Trophoblast cell (in vitro differentiated cells and primary cell): ENCODE measurements around the gene CLK2.

Experiments
- DNase-seq, 2 donors: peaks; one replicate each; pipeline ENCODE4 v3.0.0-alpha.2; 2016
- H2AFZ ChIP-seq: 2 replicates; pipeline ENCODE4 v1.6.1; 2013; ENCODE audit warnings: low read length, moderate library complexity, mild to moderate bottlenecking; ENCODE audit not compliant: insufficient read depth, poor library complexity
- H2AK5ac ChIP-seq: 2 replicates; pipeline ENCODE4 v1.6.1; 2013; ENCODE audit warnings: mild to moderate bottlenecking, low read length
- H2BK120ac ChIP-seq: 2 replicates; pipeline ENCODE4 v1.6.1; 2013; ENCODE audit warnings: low read length, mild to moderate bottlenecking, moderate library complexity; ENCODE audit not compliant: insufficient read depth, poor library complexity
- H2BK12ac ChIP-seq: 2 replicates; pipeline ENCODE4 v1.6.1; 2013; ENCODE audit warnings: mild to moderate bottlenecking, low read length, moderate library complexity
- H2BK5ac ChIP-seq: 2 replicates; pipeline ENCODE4 v1.6.1; 2013; ENCODE audit warnings: low read length, low read depth, moderate library complexity, mild to moderate bottlenecking; ENCODE audit not compliant: poor library complexity
- H3K14ac ChIP-seq: 2 replicates; pipeline ENCODE4 v1.6.1; 2013; ENCODE audit warnings: mild to moderate bottlenecking, low read length
- H3K18ac ChIP-seq: 2 replicates; pipeline ENCODE4 v1.6.1; 2013; ENCODE audit warnings: mild to moderate bottlenecking, low read length
- H3K23ac ChIP-seq: 2 replicates; pipeline ENCODE4 v1.6.1; 2013; ENCODE audit warnings: low read length
- H3K27ac ChIP-seq: 2 replicates; pipeline ENCODE4 v1.5.1; 2013; ENCODE audit warnings: low read depth, mild to moderate bottlenecking, inconsistent platforms, low read length, moderate library complexity
- H3K27me3 ChIP-seq: 2 replicates; pipeline ENCODE4 v1.6.1; 2013; ENCODE audit warnings: inconsistent platforms, mild to moderate bottlenecking, low read length, moderate library complexity; ENCODE audit not compliant: insufficient read depth
- H3K36me3 ChIP-seq, 2 experiments: 1 replicate in 1 of 2; 2 replicates in 1 of 2; pipeline ENCODE4 v1.6.1; 2013; ENCODE audit warnings: low read length in 2 of 2, mild to moderate bottlenecking in 2 of 2, moderate library complexity in 1 of 2; ENCODE audit not compliant: insufficient read depth in 2 of 2, control insufficient read depth in 1 of 2
- H3K4ac ChIP-seq: 2 replicates; pipeline ENCODE4 v1.6.1; 2013; ENCODE audit warnings: low read depth, mild to moderate bottlenecking, low read length, moderate library complexity
- H3K4me1 ChIP-seq, 2 experiments: 1 replicate in 1 of 2; 2 replicates in 1 of 2; pipeline ENCODE4 v1.6.1; 2013; ENCODE audit warnings: low read length in 2 of 2, mild to moderate bottlenecking in 2 of 2, moderate library complexity in 1 of 2; ENCODE audit not compliant: insufficient read depth in 2 of 2, control insufficient read depth in 1 of 2
- H3K4me2 ChIP-seq: 2 replicates; pipeline ENCODE4 v1.6.1; 2013; ENCODE audit warnings: inconsistent platforms, mild to moderate bottlenecking, low read length, moderate library complexity
- H3K4me3 ChIP-seq: 2 replicates; pipeline ENCODE4 v1.5.1; 2013; ENCODE audit warnings: mild to moderate bottlenecking, low read depth, low read length, inconsistent platforms
- H3K79me1 ChIP-seq: one replicate; pipeline ENCODE4 v1.6.1; 2013; ENCODE audit warnings: low read length
- H3K79me2 ChIP-seq: 2 replicates; pipeline ENCODE4 v1.6.1; 2013; ENCODE audit warnings: low read length, mild to moderate bottlenecking; ENCODE audit not compliant: control insufficient read depth, insufficient read depth, poor library complexity
- H3K9ac ChIP-seq: 2 replicates; pipeline ENCODE4 v1.6.1; 2013; ENCODE audit warnings: mild to moderate bottlenecking, low read length
- H3K9me3 ChIP-seq: 2 replicates; pipeline ENCODE4 v1.6.1; 2013; ENCODE audit warnings: low read depth, mild to moderate bottlenecking, control low read depth, inconsistent platforms, low read length; ENCODE audit not compliant: insufficient read depth
- H4K12ac ChIP-seq: 2 replicates; pipeline ENCODE4 v1.6.1; 2013; ENCODE audit warnings: low read depth, mild to moderate bottlenecking, low read length, moderate library complexity
- H4K8ac ChIP-seq: 2 replicates; pipeline ENCODE4 v1.6.1; 2013; ENCODE audit warnings: low read depth, mild to moderate bottlenecking, low read length, moderate library complexity
- H4K91ac ChIP-seq: one replicate; pipeline ENCODE4 v1.6.1; 2013; ENCODE audit warnings: low read depth, mild to moderate bottlenecking, low read length, moderate library complexity
- WGBS: extraction: QIAGEN DNeasy Blood & Tissue Kit; methylation state at CpG from one replicate; pipeline ENCODE4 v1.1.7; 2013; ENCODE audit warnings: missing lambda C conversion rate; ENCODE audit not compliant: insufficient read length, insufficient coverage; ENCODE audit errors: extremely low coverage; 5-methylcytosine and 5-hydroxymethylcytosine counted together

CLK2 gene

GRCh38 chr1:155266553-155266952 lies 6.8 kb downstream of the CLK2 start:
- H3K27ac ChIP-seq, result no peak overlapping the region
- no peak overlapping the region for H4K12ac ChIP-seq
- DNase-seq, result no peak
- H2AFZ ChIP-seq, result no peak overlapping the region
- H3K9me3 ChIP-seq, result no peaks in the 10 kb centered on the region
- no peak overlapping the region for H4K8ac ChIP-seq
- H3K14ac ChIP-seq, result no peak overlapping the region
- H4K91ac ChIP-seq, result no peak overlapping the region
- no peak overlapping the region for H2AK5ac ChIP-seq
- peaks cover 5% of the 10 kb centered on the region for H3K79me1 ChIP-seq
- no CpG with 5 or more reads among the region's 6 CpGs for WGBS
- H3K4me1 ChIP-seq, result peaks cover 1 to 2% of the 10 kb centered on the region in 2 experiments
- no peak overlapping the region for H3K18ac ChIP-seq
- no peak overlapping the region for H3K4ac ChIP-seq
- H3K23ac ChIP-seq, result no peak overlapping the region
- peaks cover 51 to 71% of the 10 kb centered on the region in 2 experiments for H3K36me3 ChIP-seq
- no peak overlapping the region for H3K9ac ChIP-seq
- H3K4me3 ChIP-seq, result no peak overlapping the region
- no peak overlapping the region for H2BK120ac ChIP-seq
- H3K27me3 ChIP-seq, result no peaks in the 10 kb centered on the region
- no peak overlapping the region for H2BK12ac ChIP-seq
- no peak overlapping the region for H3K4me2 ChIP-seq
- H2BK5ac ChIP-seq, result no peak overlapping the region
- H3K79me2 ChIP-seq, result peaks cover 5% of the 10 kb centered on the region

GRCh38 chr1:155263067-155263466 lies 10.2 kb downstream of the CLK2 start:
- peaks cover 5 to 9% of the 10 kb centered on the region in 2 experiments for H3K4me1 ChIP-seq
- H3K36me3 ChIP-seq, result peaks cover 40 to 52% of the 10 kb centered on the region in 2 experiments
- WGBS, result no CpG with 5 or more reads among the region's 11 CpGs
- H3K27ac ChIP-seq, result no peak overlapping the region
- H3K9me3 ChIP-seq, result no peaks in the 10 kb centered on the region
- no peak overlapping the region for H3K4me3 ChIP-seq
- no peak overlapping the region for H2BK12ac ChIP-seq
- peaks cover 7% of the 10 kb centered on the region for H3K79me2 ChIP-seq
- no peak overlapping the region for H3K23ac ChIP-seq
- no peak overlapping the region for H4K12ac ChIP-seq
- no peak for DNase-seq
- no peak overlapping the region for H2BK120ac ChIP-seq
- no peak overlapping the region for H3K14ac ChIP-seq
- no peak overlapping the region for H3K18ac ChIP-seq
- H3K9ac ChIP-seq, result no peak overlapping the region
- no peak overlapping the region for H2AK5ac ChIP-seq
- no peak overlapping the region for H3K4me2 ChIP-seq
- peaks cover 5% of the 10 kb centered on the region for H3K79me1 ChIP-seq
- H2BK5ac ChIP-seq, result no peak overlapping the region
- no peak overlapping the region for H4K91ac ChIP-seq
- peak overlapping the region; percentile 49 for H4K8ac ChIP-seq
- H3K4ac ChIP-seq, result no peak overlapping the region
- H2AFZ ChIP-seq, result no peak overlapping the region
- no peaks in the 10 kb centered on the region for H3K27me3 ChIP-seq

GRCh38 chr1:155261852-155262673 lies 11.2 kb downstream of the CLK2 start, which contains the start of gene SCAMP3:
SCAMP3 (minus strand) TSS chr1:155262360; CDS start chr1:155262151, 209 bp downstream.
- peak within 1 kb of the TSS; percentile 29 for H2BK120ac ChIP-seq
- H3K27ac ChIP-seq, result peak within 1 kb of the TSS; percentile 70
- peak within 1 kb of the TSS; percentile 80 for H3K4me3 ChIP-seq
- H3K9me3 ChIP-seq, result no peaks in the 10 kb centered on the region
- peak within 1 kb of the TSS; percentile 76 for H3K4ac ChIP-seq
- H4K91ac ChIP-seq, result peak within 1 kb of the TSS; percentile 58
- H4K8ac ChIP-seq, result peak within 1 kb of the TSS; percentile 78
- H3K18ac ChIP-seq, result peak within 1 kb of the TSS; percentile 33
- H3K4me1 ChIP-seq, result peaks cover 5 to 9% of the 10 kb centered on the region in 2 experiments
- H3K36me3 ChIP-seq, result peaks cover 38 to 48% of the 10 kb centered on the region in 2 experiments
- H3K9ac ChIP-seq, result peak within 1 kb of the TSS; percentile 80
- H3K79me1 ChIP-seq, result peaks cover 5% of the 10 kb centered on the region
- peak within 1 kb of the TSS; percentile 47 for H3K14ac ChIP-seq
- peak within 1 kb of the TSS; percentile 65 for H2AFZ ChIP-seq
- H3K23ac ChIP-seq, result no peak within 1 kb of the TSS
- no peaks in the 10 kb centered on the region for H3K27me3 ChIP-seq
- H2AK5ac ChIP-seq, result peak within 1 kb of the TSS; percentile 77
- H2BK12ac ChIP-seq, result no peak within 1 kb of the TSS
- WGBS, result no CpG with 5 or more reads among the region's 47 CpGs
- peaks cover 7% of the 10 kb centered on the region for H3K79me2 ChIP-seq
- peak; percentile 97 for DNase-seq
- H2BK5ac ChIP-seq, result peak within 1 kb of the TSS; percentile 66
- H3K4me2 ChIP-seq, result peak within 1 kb of the TSS; percentile 86
- peak within 1 kb of the TSS; percentile 65 for H4K12ac ChIP-seq

GRCh38 chr1:155261493-155261851 lies 11.8 kb downstream of the CLK2 start:
- Histone ChIP-seq H3K4ac (peak overlapping the region; percentile 76), H3K4me2 (peak overlapping the region; percentile 86), H2AFZ (peak overlapping the region; percentile 65), H3K18ac (peak overlapping the region; percentile 33), H2BK12ac (no peak overlapping the region), H2BK120ac (peak overlapping the region; percentile 29), H3K36me3 (peaks cover 35 to 48% of the 10 kb centered on the region in 2 experiments), H3K14ac (peak overlapping the region; percentile 47), H4K91ac (peak overlapping the region; percentile 58), H3K9ac (peak overlapping the region; percentile 80), H2AK5ac (peak overlapping the region; percentile 31), H2BK5ac (no peak overlapping the region), H3K79me1 (peaks cover 5% of the 10 kb centered on the region), H3K79me2 (peaks cover 7% of the 10 kb centered on the region), H4K8ac (peak overlapping the region; percentile 72), H3K27me3 (no peaks in the 10 kb centered on the region), H3K4me3 (peak overlapping the region; percentile 80), H3K23ac (no peak overlapping the region), H3K9me3 (no peaks in the 10 kb centered on the region), H4K12ac (peak overlapping the region; percentile 65), H3K27ac (no peak overlapping the region), H3K4me1 (peaks cover 5 to 9% of the 10 kb centered on the region in 2 experiments)
- no CpG with 5 or more reads among the region's 9 CpGs for WGBS
- no peak for DNase-seq
